Activated CD4-positive, alpha-beta T cell treated with anti-CD3 and anti-CD28 coated beads for 48 hours (primary cell): ENCODE results near the gene CCDC39.

ENCODE experiments used
- DNase-seq: peaks from one replicate; pipeline ENCODE4 v3.0.0-alpha.2; 2020

CCDC39 gene

DNA sequence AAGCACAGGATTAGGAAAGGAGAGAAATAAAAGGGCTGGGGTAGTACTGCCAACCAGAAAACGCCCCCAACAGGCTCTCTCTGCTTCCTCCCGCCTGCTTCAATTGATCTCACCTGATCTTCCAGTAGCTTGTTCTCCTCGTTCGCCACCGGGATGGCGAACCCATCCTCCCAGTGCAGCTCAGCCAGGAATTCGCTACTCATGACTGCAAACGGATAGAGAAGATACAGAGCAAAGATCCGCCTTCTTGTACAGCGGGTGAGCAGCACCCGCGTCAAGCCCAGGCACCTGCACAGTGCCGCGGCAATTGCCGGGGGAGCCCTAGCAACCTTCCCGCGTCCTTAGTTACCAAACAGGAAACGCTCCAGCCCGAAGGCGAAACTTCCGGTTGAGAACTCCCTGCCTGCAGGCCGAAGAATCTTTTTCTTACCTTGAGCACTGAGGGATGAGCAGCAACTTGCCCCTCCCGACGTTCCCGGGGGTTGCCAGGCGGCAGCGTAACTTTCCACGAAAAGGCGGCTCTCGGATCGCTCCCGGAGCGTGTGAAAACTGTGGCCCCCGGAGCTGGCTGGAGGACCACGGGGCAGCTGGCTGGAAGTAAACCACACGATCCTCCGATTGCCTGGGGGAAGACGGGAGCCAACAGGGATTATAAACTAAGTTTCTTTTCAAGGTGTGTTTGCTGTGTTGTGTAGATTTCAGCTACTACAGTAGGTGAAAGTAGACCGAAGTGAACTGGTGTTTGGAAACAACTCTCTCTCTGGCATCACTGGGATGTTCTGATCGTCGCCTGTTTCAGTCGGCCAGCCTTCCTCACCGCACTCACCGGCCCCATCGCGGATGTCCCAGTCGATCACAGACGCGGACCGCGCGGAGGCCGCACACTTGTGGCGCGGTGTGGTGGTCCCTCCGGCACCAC, at the start of gene CCDC39:
TSS of gene CCDC39 (minus strand) at position 312 of the 919 bp plus-strand sequence. CDS start at position 203, 109 bp downstream.
- peak; percentile 83 for DNase-seq

DNA sequence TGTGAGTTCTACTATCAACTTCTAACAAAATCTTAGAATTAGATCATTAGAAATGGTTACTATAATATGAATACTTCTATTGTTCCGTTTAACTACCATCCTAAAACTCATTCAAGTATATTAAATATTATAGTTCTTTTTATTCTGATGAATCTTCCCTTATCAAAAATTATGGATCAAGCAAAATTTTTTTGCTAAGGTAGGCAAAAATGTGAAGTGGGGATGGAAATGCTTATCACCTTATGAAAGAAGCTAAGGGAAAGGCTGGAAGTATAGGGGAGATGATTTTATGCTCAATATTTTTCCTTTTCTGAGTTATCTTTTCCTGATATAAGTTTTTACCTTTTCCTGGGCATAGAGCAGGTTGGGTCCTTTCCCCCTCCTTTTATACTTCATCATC, 40.7 kb upstream of the CCDC39 start:
- no peak for DNase-seq

DNA sequence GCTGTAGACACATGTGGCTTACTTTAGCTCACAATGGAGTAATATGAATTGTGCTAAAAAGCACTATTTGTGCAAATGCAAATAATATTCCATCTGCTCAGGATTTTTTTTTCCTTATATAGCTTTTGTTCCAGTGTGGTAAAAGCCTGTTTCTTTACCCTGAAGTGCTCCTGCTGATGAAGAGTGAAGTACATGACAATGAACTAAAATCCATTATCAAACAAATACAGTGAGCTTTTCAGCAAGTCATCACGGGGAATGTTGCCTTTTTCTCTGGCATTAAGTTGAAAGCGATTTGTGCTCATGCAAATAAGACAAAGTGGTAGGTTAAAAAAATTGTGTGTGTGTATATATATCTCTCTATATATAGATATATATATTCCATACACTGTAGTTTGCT, 28.6 kb upstream of the CCDC39 start:
- no peak for DNase-seq

DNA sequence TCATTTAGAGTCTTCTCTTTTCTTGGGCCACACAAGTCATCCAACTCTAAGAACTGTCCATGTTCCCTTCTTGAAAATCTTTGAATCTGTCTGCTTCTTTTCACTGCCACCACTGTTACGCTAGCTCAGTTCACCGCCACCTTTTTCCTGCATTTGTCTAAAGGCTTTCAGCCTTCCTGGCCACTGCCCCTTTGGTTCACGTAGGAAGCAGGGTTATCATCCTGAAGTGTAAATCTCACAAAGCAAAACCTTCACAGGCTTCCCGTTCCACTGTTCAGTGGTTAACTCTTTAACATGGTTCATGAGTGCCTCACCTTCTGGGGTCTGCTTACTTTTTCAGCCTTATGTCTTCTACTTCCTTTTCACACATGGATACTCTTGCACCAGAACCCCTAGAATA, 26.3 kb upstream of the CCDC39 start:
- DNase-seq, result no peak

DNA sequence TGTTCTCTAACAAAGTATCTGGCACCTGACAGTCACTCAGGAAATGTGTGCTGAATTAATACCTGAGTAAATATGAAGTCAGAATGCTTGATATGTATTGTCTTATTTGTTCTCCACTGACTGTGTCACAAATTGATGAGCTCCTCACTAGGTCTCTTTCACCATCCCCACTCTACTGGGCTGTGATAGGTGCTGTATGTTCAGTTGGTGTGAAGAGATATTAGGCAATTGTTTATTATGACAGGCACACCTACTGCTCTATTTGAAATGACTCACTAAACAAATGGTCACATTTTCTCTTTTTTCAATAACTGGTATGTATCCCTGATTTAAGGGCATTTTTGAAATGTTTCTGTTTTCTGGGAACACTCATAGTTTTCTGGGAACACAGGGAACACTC, 25.2 kb upstream of the CCDC39 start:
- no peak for DNase-seq

DNA sequence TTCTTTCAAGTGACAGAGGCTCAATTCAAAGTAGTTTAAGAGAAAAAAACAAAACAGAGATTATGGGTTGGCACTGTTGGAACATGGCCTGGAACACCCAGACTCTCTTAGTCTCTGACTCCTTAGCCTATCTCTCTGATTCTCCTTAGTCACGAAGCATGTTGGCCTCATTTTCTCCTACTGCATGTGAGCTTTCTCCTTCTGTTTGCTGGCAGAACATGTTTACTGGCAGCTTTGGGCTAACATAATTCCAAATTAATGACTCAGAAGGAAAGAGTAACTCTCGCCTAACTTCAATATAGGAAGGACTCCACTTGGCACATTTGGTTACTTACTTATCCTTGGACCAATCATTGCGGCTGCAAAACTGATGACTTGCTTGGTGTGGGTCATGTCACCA, 21.7 kb upstream of the CCDC39 start:
- DNase-seq, result no peak

DNA sequence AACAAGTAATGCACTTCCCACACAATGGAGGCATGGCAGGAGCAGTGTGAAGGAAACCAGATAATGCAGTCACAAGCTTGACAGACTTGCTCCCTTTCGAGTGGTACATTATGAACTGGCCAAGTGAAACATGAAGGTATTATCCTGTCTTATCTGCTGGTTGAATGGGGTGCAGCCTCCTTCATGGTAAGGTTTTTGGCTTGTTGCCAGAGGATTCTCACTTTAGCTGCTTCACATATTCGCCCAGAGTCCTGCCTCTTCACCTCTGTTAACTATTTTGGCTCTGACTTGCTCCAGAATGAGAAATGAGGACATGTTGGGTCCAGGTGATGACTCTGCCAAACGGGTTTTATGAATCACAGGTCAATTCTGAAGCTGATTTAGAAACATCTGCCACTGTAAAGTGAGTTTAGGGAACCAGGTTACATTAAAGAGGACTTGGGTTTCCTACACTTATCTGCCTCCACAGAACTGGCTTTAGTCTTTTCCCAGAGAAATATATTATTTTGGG, 19.5 kb upstream of the CCDC39 start:
- DNase-seq, result no peak

DNA sequence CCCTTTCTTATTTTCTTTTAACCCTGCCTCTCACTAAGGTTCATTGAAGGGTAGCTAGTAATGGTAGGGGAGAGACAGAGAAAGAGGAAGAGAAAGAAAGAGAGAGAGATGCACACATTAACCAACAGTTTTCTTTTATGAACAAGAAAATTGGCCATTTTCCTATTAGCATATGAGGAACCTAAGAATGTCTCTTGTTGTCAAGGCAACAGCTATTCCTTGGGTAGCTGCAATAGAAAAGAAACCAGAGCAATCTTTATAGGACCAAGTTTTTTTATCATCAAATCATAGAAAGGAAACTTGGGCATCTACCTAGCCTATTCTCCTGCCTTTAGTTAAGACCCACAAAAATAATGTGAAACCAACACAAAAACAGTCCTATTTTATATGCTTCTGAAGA, 15.0 kb upstream of the CCDC39 start:
- DNase-seq, result no peak

DNA sequence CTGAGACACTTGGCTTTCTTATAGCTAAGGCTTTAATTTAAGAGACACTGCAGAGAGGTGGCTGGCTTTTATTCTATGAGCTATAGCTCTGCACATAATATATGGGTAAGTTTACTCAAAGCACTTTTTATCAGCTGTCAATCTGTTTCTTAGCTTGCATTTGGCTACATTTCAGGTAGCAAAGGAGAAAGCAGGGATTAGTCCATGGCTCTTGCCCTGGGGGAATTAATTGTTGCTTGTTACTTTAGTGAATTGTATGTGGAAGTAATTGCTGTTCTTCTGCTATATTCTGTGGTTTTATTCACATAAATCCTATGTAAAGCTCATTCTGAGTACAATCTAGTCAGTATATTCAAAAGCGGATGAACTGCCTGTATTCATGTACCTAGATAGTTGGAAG, 14.4 kb upstream of the CCDC39 start:
- DNase-seq, result no peak

DNA sequence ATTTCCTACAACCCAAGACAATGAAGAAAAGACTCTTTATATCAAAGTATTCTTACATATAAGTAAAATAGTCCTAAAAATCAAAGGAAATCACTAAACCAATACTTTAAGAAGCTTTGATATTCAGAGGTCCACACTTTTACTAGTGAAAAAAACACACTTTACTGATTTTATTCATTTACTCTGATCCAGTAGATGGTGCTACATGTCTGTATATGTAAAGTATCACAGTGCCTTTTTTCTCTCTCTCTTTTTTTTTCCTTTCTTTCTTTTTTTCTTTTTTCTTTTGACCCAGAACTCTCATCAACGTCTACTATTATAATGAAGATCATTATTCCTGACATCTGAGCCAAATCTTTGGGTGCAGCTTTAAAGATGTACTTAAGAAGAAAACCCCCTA, 10.8 kb upstream of the CCDC39 start:
- no peak for DNase-seq

DNA sequence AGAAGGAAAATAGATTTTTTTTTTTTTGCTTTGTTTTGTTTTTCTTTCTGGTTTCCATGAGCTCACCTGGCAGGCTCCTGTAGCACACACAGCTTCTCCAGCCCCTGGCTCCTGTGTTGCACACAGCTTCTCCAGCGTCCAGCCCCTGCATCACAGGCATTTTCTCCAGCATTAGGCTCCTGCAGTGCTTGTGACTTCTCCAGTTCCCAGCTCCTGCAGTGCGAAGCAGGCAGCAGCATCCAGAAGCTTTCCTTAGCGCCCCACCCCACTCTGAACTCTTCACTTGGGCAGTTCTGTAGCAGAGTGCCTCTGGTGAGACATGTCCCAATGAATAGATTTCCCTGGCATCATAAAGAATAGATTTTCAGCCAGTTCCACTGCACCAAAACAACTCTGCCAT, 5.5 kb upstream of the CCDC39 start:
- no peak for DNase-seq

DNA sequence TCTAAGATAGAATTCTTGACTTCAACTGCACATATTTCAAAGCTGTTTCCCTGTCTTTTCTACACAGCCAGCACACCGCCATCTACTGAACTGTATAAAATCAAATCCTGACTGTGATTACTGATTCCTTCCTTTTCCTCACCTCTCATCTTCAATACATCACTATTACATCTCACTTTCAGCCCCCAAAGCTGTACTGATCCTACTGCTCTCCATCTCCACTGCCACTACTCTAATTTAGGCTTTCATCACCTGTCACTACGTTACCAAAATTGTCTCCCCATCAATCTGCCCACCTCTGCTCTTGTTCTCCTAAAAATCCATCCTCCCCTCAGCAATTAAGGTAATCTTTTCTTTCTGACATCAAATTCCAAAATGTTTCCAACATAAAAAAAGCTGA, 4.5 kb upstream of the CCDC39 start:
- DNase-seq, result no peak

DNA sequence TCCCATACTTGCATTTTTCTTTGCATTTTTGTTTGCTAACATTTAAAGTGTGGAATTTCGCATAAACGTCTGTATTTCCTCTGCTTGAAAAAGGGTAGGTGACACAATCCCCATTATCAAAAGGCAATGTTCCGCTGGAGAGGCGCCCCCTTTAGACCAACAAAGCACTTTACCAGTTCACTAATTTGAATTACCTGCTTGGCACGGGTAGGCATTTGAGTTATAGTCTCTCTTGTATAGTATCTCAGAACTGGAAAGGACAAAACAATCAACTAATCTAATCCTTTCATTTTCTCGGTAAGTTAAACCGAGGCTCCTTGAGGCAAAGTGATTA, 775 bp upstream of the CCDC39 start:
- DNase-seq, result peak; percentile 49

DNA sequence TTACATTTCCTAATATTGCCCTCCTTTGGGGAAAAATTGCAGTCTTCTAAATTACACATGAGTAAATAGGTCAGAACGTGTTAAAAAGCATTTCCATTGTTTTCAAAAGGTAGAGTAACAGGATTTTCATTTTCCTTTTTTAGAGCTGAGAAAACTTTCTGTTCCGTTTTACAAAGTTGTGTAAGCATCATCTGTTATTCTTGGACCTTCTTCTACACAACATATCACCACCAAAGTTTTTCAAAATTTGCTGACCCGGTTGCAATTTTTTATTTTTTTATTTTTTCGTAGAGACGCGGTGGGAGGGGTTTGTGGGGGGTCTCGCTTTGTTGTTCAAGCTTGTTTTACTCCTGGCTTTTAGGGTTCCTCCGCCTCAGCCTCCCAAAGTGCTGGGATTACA, 1.1 kb downstream of the CCDC39 start:
- DNase-seq, result no peak

DNA sequence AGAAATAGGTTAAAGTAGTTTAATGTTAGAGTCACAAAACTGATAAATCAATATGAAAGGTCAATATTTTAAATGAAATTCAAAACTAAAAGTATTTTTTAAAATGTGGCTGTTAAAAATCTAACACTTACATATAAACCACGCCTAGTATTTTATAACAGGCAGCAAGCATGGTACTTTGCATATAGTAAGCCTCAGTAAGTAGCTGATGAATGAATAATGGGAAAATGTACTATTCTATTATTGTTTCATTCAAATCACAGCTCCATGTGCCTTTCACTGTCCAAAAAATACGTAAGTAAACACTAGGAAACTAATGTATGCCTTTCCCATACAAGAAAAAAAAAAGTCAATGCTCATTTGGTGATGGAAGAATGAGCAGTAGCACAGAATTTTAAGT, 17.8 kb downstream of the CCDC39 start:
- DNase-seq, result no peak

DNA sequence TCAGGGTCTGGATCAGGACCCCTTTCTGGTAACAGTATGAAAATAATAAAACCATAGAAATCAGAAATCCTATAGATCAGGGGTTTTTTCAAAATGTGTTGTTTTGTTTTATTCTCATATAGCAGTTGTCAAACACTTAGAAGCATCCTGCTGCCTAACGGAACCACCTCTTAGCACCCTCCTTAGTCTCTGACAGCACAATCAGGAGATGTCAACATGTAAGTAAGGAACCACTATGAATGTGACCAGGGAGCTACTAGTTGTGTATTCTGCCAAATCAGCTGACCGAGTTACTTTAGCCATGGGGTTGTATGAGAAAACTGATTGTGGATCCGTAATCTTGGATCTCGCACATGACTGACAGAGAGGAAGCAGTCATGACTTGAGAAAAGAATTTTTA, 22.2 kb downstream of the CCDC39 start:
- no peak for DNase-seq

DNA sequence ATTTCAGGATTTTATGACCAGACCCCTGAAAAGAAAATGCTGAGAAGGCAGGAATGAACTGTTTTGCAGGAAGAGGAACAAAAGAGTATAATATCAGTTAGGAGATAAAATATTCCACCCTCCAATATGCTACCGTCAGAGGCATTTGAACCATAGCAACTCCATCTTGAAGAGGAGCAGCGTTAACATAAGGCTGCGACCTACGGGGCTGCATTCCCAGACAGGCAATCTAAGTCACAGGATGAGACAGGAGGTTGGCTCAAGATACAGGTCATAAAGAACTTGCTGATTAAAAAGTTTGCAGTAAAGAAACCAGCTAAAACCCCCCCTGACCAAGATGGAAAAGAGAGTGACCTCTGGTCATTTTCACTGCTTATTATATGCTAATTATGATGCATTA, 22.9 kb downstream of the CCDC39 start:
- no peak for DNase-seq

DNA sequence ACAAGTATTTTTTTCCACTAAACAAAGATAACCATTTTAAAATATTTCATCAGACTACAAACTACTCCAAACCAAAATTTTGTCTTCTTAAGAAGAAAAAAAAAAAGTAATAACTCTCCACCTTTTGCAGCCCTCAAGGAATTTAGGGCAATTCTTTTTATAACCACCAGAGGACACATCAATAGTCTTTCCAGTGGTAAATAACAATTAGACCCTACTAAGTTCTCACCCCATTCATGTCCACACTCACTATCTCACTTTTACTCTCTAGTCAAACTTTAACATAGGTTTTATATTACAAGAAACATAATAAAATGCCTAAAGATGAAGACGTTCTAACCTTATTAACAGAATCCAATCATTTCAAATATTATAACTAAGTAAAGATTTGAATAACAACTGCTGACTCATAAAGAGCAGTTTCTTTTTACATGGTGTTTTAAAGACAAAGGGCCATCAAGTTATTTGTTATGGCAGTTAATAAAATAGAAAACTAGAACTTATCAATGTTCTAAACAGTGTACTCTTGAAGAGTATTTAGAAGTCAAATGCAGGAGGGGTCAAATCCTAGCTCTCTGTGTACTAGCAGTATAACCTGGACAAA, 33.0 kb downstream of the CCDC39 start:
- no peak for DNase-seq

DNA sequence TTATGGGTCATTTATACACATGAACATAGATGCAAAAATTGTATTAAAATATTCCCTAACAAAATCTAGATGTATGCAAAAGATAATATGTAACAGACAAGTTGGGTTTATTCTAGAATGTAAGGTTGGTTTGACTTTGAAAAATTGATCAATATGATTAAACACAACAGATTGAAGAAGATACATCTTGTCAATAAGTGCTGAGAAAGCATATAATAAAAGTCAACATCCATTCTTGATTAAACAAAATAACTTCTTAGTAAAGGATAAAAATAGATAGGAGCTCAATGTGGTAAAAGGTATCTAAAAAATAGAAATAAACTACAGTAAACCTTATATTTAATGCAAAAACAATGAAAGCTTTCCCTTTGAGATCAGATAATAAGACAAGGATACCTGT, 38.3 kb downstream of the CCDC39 start:
- DNase-seq, result no peak

DNA sequence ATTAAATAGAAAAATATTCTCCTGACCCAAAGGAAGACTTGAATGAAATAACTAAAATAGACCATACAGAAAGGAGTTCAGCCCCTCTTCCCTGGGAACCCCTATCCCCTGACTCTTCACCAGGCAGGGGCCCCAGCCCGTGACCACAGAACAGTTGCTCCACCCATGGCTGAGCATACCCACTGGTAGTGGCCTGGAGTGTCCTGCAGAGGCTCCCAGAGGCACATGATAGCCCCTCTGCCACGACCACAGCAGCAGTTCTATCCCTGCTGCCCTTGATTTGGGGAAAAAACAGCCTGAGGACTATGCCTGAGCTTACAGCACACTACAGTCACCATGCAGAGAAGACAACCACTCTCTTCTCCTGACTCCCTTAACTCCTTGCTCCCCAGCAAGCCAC, 45.6 kb downstream of the CCDC39 start:
- DNase-seq, result no peak

DNA sequence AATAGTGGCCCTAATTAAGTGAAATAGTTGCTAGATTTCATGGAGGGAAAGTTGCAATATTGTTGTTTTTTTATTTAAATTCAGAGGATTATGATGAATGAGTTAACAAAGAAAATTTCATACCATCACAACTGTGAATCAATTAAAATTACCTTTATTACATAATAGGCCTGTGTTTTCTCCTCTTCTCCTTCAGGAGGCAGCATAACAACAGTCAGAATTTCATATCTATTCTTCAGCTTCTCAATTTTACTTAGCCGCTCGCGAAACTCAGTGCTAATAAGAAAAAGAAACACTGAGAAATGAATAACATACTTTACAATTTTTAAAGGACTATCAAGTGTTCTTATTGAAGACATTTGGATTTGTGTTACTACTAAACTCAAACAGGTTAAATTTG, 48.0 kb downstream of the CCDC39 start:
- DNase-seq, result no peak

DNA sequence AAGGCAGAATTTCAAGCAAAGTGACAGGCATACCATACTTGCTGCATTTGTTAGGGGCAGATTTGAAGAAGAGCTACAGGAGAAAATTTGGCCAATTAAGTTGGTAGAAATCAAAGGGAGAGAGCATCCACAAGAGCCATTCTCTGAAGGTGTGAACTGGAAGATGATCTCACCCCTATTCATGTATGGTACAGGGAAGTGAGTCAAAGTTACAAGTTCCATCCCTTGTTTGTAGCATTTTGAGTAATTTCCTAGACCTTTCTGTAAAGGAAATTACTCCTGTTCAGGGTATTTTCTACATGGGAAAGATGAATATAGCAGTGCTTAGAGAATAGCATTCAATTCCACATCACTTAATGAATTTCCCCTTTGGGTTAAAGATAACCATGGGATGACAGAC, 48.9 kb downstream of the CCDC39 start:
- DNase-seq, result no peak

DNA sequence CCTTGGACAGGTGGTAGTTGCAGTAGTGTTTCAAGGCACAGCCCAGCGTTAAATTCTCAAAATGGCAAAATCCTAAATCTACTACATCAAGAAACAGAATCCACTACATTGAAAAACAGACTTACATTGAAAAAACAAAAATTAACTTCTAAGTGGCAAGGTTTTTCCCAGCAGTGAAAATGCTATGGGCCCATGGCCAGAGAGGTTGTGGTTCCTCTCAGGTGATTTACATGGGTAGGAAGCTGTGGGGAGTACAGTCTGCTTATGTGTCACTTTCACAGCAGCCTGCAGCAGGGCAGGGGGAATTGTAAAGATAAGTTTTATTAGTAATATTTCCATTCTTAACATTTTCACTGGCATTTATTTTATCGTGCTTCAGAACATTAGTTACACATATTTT, 52.4 kb downstream of the CCDC39 start:
- no peak for DNase-seq

DNA sequence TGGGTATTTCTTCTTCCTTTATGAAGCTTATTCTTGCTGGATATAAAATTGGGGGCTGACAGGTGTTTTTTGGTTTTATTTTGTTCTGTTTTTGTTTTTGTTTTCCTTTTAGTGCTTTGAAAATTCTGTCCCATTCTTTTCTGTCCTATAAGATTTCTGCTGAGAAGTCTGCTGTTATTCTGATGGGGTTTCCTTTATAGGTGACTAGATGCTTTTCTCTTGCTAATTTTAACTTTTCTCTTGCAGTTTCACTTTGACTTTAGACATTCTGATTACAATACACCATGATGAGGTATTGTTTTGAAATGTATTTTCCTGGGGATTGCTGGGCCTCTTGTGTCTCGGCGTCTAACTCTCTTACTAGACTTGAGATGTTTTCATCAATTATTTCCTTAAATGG, 54.6 kb downstream of the CCDC39 start:
- no peak for DNase-seq

DNA sequence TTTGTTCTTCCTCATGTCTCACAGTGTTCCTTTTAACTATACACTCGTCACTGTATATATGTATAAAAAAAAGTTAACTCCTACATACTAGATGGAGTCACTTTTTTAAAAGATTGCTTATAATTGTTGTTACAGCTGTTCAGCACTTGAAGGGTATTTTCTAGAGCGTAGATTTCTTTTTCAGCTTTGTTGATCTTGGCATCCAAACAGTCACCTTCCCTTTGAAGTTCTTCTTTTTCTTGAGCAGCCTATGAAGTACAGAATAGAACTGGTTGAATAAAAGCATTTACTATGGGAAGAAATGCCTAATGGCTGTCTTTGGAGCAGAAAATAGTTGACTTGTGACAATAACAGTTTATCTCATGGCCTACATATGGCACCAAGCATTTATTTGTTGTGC, 59.6 kb downstream of the CCDC39 start:
- no peak for DNase-seq
